ENCODE results near the gene PTGES3L. TPM values are rescaled to one million over a fixed set of nuclear protein-coding genes. Genes with fewer than 3 reads are reported as not detected.

The PTGES3L gene
- total RNA-seq, 1 experiment from 2014 or later = 1.7 TPM

GRCh38 chr17:42989141-42989540, 9.3 kb upstream of the PTGES3L start:
- H3K27ac ChIP-seq (ENCODE audit: low read depth, low read length) = no peak overlapping the region
- CTCF ChIA-PET = no interaction called here

More at GRCh38 chr17:42989141-42989540, 9.3 kb upstream of the PTGES3L start:
- Histone ChIP-seq H3K9me3 (ENCODE audit: control insufficient read depth in 1 of 2, insufficient read depth in 1 of 2, low read depth in 1 of 2, low read length in 2 of 2) (no peaks in the 10 kb centered on the region), H3K27me3 (ENCODE audit: insufficient read depth, low read length) (no peaks in the 10 kb centered on the region), H3K9ac (ENCODE audit: low read length) (no peak overlapping the region), H3K4me1 (ENCODE audit: control insufficient read depth in 1 of 2, insufficient read depth in 2 of 2, low read length in 2 of 2) (peaks cover 0 to 15% of the 10 kb centered on the region in 2 experiments; a peak in 2 of 4 replicates), H3K79me2 (ENCODE audit: insufficient read depth, low read length) (peaks cover 14% of the 10 kb centered on the region), H3K4me2 (ENCODE audit: low read length) (no peak overlapping the region), H2AFZ (ENCODE audit: low read depth, low read length, poor library complexity, severe bottlenecking) (no peak overlapping the region), H3K4me3 (replicated peaks in 1 of 2; ENCODE audit: low read depth in 1 of 2, low read length in 2 of 2) (no peak overlapping the region), H3K36me3 (ENCODE audit: control insufficient read depth in 1 of 2, insufficient read depth in 2 of 2, low read length in 2 of 2) (peaks cover 43 to 47% of the 10 kb centered on the region in 2 experiments; a peak in 3 of 4 replicates), H4K20me1 (ENCODE audit: insufficient read depth) (no peaks in the 10 kb centered on the region), H3K9me2 (ENCODE audit: insufficient read depth) (no peaks in the 10 kb centered on the region)
- BruUV-seq (replicated peaks) = no TSS peak
- no peak for TF ChIP-seq ATF3 (IDR thresholded peaks at IDR 0.05)
- no peak for TF ChIP-seq MAX (IDR thresholded peaks at IDR 0.05)
- no peak for TF ChIP-seq ZFX (IDR thresholded peaks at IDR 0.05)
- TF ChIP-seq SP1 (IDR thresholded peaks at IDR 0.05; ENCODE audit: low read depth) = no peak
- no peak for TF ChIP-seq CTCF (IDR thresholded peaks at IDR 0.05 in 2 of 3, conservative IDR thresholded peaks at IDR 0.05 in 1 of 3; ENCODE audit: borderline replicate concordance in 1 of 3, insufficient read depth in 1 of 3, low read depth in 2 of 3, low read length in 2 of 3)
- TF ChIP-seq RAD21 (IDR thresholded peaks at IDR 0.05; ENCODE audit: low read depth) = no peak
- no peak for TF ChIP-seq ZBTB33 (IDR thresholded peaks at IDR 0.05; ENCODE audit: extremely low read depth, insufficient replicate concordance, low read length)
- TF ChIP-seq ELF1 (IDR thresholded peaks at IDR 0.05; ENCODE audit: borderline replicate concordance, low read depth) = no peak
- TF ChIP-seq SIN3A (IDR thresholded peaks at IDR 0.05; ENCODE audit: low read depth) = no peak
- no peak for TF ChIP-seq JUND (IDR thresholded peaks at IDR 0.05)
- TF ChIP-seq EGR1 (IDR thresholded peaks at IDR 0.05; ENCODE audit: low read depth) = no peak
- no peak for TF ChIP-seq ZNF274 (IDR thresholded peaks at IDR 0.05; ENCODE audit: low read depth, low read length)
- no peak for TF ChIP-seq CBX3 (IDR thresholded peaks at IDR 0.05; ENCODE audit: low read depth)
- no peak for DNase-seq (ENCODE audit: low read depth, low spot score)
- ATAC-seq = no peak
- RAD21 ChIA-PET (ENCODE audit: low non-redundant PET in 1 of 2, low total read pairs in 2 of 2, uncharacterized antibody in 2 of 2, unreplicated experiment in 2 of 2) = interaction anchor here in 1 of 2 experiments (0.5 kb wide), 1 partner anchor 327 kb away, joined by 9 read pairs; no protein-coding TSS in a partner anchor
- intact Hi-C loops (cut with micrococcal nuclease) = no loop called here
- POLR2A ChIA-PET = interaction anchor here (1.0 kb wide), 1 partner anchor 9 kb away, joined by 3 read pairs; the partner anchor contains the start of gene RPL27

Data from HCT116 (cell line).